Breast epithelium (tissue), 4 donors: ENCODE results near the gene ATG2A. TPM values are rescaled to one million over a fixed set of nuclear protein-coding genes. Genes with fewer than 3 reads are reported as not detected.

Experiments used
- DNase-seq, 2 donors: peaks; one replicate each; pipeline ENCODE4 v3.0.0-alpha.2; 2019; ENCODE audit warnings: low spot score in 2 of 2
- H3K27ac ChIP-seq, 2 donors: fragments of 200-600 bp; sonication (generic) in 1 of 2; one replicate each; pipeline ENCODE4 v1.5.1; 2016 to 2019; ENCODE audit warnings: mild to moderate bottlenecking in 1 of 2
- H3K27me3 ChIP-seq, 2 donors: fragments of 200-600 bp; sonication (generic) in 1 of 2; one replicate each; pipeline versions ENCODE4 v1.5.1 to v1.6.0; 2017 to 2019; ENCODE audit warnings: control low read depth in 1 of 2, mild to moderate bottlenecking in 1 of 2
- H3K36me3 ChIP-seq: fragments of 200-600 bp; one replicate; pipeline ENCODE4 v1.5.1; 2019
- H3K4me1 ChIP-seq, 2 donors: fragments of 200-600 bp; sonication (generic); one replicate each; pipeline ENCODE4 v1.5.1; 2016 to 2019; ENCODE audit warnings: control low read depth in 1 of 2
- H3K4me3 ChIP-seq, 3 donors: fragments of 200-600 bp; sonication (generic); 1 replicate in 2 of 3; 2 replicates in 1 of 3; pipeline ENCODE4 v1.5.1; 2016 to 2019; ENCODE audit warnings: mild to moderate bottlenecking in 3 of 3, moderate library complexity in 2 of 3
- H3K9me3 ChIP-seq, 2 donors: fragments of 200-600 bp; sonication (generic) in 1 of 2; one replicate each; pipeline ENCODE4 v1.5.1; 2016 to 2019; ENCODE audit warnings: control low read depth in 1 of 2
- POLR2A ChIP-seq: fragments of 450-650 bp; IDR thresholded peaks from one replicate; pipeline ENCODE4 v1.6.1; 2016; ENCODE audit warnings: antibody characterized with exemption, mild to moderate bottlenecking, moderate library complexity
- POLR2AphosphoS5 ChIP-seq, 3 donors: sonication (generic); formaldehyde crosslinking; IDR thresholded peaks; one replicate each; pipeline ENCODE4 v1.6.1; 2017; ENCODE audit warnings: antibody characterized with exemption in 3 of 3
- intact Hi-C: fragments of 100-400 bp; cut with DNase I; formaldehyde crosslinking; loops from one replicate; pipeline ENCODE4 v1.15.1; 2023; ENCODE audit warnings: low total_unique reads
- total RNA-seq, 3 donors: library from RNA; depleted of rRNA; stranded (reverse); fragments of >200 nt; gene quantifications; one replicate each; pipeline ENCODE4 v1.1.0, GENCODE V29; 2016
- TF ChIP-seq, protein P1 (sequence below), 3 donors: fragments of 450-650 bp; IDR thresholded peaks; one replicate each; pipeline ENCODE4 v1.5.1; 2016 to 2017; ENCODE audit warnings: antibody characterized with exemption in 3 of 3, mild to moderate bottlenecking in 3 of 3, moderate library complexity in 3 of 3

The ATG2A gene
- total RNA-seq, 3 donors from 2014 or later, result 20.0 to 22.1 (median 21.2) TPM

DNA sequence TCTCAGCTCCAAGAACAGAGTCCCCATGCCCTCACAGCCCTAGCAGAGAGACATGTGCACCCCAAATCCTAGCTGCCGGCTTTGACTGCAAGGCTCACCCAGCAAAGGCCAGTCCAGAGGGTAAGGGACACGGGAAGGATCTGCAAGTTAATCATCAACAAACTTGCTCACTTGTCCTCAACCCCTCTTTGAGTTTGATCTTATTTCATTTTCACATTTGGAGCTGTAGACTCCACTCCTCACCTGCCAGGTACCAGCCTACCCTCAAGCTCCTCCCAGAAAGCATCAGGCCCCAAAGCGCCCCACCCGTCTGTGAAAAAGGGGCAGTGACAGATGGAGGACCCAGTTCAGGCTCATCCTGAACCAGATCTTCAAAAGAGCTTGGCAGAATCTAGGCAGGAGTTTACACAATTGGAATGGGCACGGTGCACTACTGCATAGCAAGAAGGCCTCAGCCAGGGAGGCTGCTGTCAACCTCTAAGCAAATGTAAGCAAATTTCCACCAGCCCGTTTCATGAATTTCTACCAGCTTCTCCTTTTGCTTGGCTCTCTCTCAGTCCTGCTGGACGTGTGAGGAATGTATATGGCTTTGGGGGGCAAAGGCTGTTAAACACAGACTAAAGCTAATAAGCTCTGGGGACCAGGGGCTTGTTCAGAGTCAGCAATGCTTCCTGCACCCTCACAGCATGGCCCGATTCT lies 44.1 kb downstream of the ATG2A start:
- H3K9me3 ChIP-seq, result no peaks in the 10 kb centered on the region
- no peaks in the 10 kb centered on the region for H3K36me3 ChIP-seq
- no peak for DNase-seq
- no peaks in the 10 kb centered on the region for H3K27me3 ChIP-seq
- intact Hi-C loops, result no loop called here
- no peak overlapping the region for H3K27ac ChIP-seq
- no peak overlapping the region for H3K4me3 ChIP-seq
- no peak for TF ChIP-seq POLR2AphosphoS5 (IDR thresholded peaks at IDR 0.05)
- no peak for TF ChIP-seq POLR2A
- TF ChIP-seq, protein P1, sequence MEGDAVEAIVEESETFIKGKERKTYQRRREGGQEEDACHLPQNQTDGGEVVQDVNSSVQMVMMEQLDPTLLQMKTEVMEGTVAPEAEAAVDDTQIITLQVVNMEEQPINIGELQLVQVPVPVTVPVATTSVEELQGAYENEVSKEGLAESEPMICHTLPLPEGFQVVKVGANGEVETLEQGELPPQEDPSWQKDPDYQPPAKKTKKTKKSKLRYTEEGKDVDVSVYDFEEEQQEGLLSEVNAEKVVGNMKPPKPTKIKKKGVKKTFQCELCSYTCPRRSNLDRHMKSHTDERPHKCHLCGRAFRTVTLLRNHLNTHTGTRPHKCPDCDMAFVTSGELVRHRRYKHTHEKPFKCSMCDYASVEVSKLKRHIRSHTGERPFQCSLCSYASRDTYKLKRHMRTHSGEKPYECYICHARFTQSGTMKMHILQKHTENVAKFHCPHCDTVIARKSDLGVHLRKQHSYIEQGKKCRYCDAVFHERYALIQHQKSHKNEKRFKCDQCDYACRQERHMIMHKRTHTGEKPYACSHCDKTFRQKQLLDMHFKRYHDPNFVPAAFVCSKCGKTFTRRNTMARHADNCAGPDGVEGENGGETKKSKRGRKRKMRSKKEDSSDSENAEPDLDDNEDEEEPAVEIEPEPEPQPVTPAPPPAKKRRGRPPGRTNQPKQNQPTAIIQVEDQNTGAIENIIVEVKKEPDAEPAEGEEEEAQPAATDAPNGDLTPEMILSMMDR (IDR thresholded peaks at IDR 0.05), result no peak
- H3K4me1 ChIP-seq, result peaks cover 25 to 26% of the 10 kb centered on the region in 2 donors

DNA sequence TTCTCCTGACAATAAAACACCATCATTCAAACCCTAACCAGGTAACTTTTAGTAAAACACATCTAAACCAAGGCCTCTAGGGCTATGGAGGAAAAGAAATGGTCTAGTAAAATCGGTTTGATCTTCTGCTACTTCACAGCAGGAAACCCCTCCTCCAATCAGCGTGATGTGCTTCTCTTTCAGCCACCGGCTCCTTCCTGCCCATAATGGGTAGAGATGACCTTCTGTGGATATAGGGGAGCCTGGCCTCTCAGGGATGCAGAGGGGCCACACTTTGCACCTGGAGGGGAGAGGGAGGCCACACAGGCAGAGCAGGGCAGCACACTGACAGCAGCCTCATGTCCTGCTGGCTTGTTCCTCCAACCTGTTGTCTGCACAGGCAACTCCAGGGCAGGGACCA lies 45.5 kb downstream of the ATG2A start:
- Histone ChIP-seq H3K4me1 (peaks cover 15 to 20% of the 10 kb centered on the region in 2 donors), H3K4me3 (no peak overlapping the region), H3K36me3 (no peaks in the 10 kb centered on the region), H3K9me3 (no peaks in the 10 kb centered on the region), H3K27me3 (no peaks in the 10 kb centered on the region), H3K27ac (peak overlapping the region in 1 of 2 donors; percentile 40)
- DNase-seq, result no peak
- intact Hi-C loops, result no loop called here
- TF ChIP-seq, protein P1 (IDR thresholded peaks at IDR 0.05), result no peak
- no peak for TF ChIP-seq POLR2AphosphoS5 (IDR thresholded peaks at IDR 0.05)
- no peak for TF ChIP-seq POLR2A

DNA sequence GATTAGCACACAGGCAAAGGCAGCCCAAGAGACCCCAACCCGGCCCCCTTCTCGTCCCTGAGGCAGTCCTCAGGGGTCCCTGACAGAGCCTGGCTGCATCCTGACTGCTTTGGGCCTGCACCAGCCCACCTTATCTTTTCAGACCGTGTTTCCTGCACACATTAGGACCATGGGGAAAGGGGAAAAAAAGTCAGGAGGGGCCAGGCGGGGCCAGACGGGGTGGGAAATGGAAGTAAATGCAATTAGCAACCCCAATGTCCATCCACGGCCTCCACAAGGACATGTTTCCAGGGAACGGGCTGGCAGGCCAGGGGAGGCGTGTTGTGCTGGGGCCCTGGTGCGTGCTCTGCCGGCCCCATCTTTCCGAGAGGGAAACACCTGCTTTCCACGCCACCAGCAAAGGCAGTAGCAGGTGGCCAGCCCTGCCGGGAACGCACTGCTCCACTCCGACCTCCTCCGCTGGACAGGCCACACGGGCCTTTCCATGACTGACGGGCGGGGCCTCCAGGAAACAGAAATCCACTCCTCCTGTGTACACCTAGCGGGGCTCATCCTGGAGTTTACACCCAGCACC lies 46.0 kb downstream of the ATG2A start:
- H3K4me1 ChIP-seq, result peaks cover 10 to 23% of the 10 kb centered on the region in 2 donors
- no peaks in the 10 kb centered on the region for H3K27me3 ChIP-seq
- TF ChIP-seq POLR2A (no peak), POLR2AphosphoS5 (IDR thresholded peaks at IDR 0.05) (no peak)
- TF ChIP-seq, protein P1 (IDR thresholded peaks at IDR 0.05), result no peak
- intact Hi-C loops, result no loop called here
- H3K4me3 ChIP-seq, result peak overlapping the region in 1 of 3 donors; percentile 0
- no peaks in the 10 kb centered on the region for H3K9me3 ChIP-seq
- no peaks in the 10 kb centered on the region for H3K36me3 ChIP-seq
- peak overlapping the region; percentile 68 to 75 for H3K27ac ChIP-seq
- DNase-seq, result no peak

DNA sequence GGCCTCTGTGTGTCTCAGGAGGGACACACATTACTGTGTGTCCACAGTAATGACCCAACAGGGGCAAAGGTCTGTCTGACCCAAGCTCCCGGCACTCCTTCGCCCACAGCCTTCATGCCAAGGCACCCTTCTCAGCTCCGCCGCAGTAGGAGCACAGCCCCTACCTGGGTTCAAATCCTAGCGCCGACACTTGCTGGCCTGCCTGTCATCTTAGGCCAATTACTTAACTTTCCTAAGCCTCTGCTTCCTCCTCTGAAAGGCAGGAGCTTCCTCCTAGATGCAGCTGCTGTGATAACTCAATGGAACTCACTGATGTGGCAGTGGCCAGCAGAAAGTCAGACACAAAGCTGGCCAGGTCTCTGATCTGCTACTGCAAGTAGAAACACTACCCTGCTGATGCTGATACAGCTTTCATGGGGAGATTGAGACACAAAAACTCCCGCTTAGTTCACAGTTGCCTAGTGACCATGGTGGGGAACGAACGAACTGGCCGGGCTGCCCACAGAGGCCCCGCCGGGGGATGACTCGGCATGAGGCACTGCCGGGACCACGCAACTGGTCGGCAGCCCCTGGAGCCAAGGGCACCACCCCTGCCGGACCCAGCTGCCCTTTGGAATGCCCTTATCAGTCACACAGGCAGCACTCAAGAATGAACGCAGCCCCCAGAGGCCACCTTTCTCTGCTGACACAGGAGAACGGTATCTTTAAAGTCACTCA lies 46.7 kb downstream of the ATG2A start:
- no peaks in the 10 kb centered on the region for H3K9me3 ChIP-seq
- H3K4me3 ChIP-seq, result peak overlapping the region in 1 of 3 donors; percentile 25
- DNase-seq, result no peak
- peak overlapping the region; percentile 68 to 75 for H3K27ac ChIP-seq
- H3K4me1 ChIP-seq, result peaks cover 7 to 23% of the 10 kb centered on the region in 2 donors
- no peak for TF ChIP-seq POLR2AphosphoS5 (IDR thresholded peaks at IDR 0.05)
- TF ChIP-seq, protein P1 (IDR thresholded peaks at IDR 0.05), result no peak
- no peak for TF ChIP-seq POLR2A
- intact Hi-C loops, result no loop called here
- H3K36me3 ChIP-seq, result no peaks in the 10 kb centered on the region
- no peaks in the 10 kb centered on the region for H3K27me3 ChIP-seq
